Activated CD4-positive, alpha-beta T cell treated with anti-CD3 and anti-CD28 coated beads, Interleukin-2, amount 50 U/mL, for 1 hour (primary cell): ENCODE measurements around the gene GABARAPL2.
"Not testable (repeated sequence)": the region's sequence is repeated elsewhere in the genome, so short reads cannot be mapped to it uniquely, and the experiment has no call there.

Source experiments
- DNase-seq: peaks from one replicate; pipeline ENCODE4 v3.0.0-alpha.2; 2020

GABARAPL2 gene

GRCh38 chr16:75566040-75566757 is at the start of gene GABARAPL2:
Gene GABARAPL2 (plus strand): TSS chr16:75566379. CDS start chr16:75566487, 108 bp downstream.
- DNase-seq: peak; percentile 88

DNA sequence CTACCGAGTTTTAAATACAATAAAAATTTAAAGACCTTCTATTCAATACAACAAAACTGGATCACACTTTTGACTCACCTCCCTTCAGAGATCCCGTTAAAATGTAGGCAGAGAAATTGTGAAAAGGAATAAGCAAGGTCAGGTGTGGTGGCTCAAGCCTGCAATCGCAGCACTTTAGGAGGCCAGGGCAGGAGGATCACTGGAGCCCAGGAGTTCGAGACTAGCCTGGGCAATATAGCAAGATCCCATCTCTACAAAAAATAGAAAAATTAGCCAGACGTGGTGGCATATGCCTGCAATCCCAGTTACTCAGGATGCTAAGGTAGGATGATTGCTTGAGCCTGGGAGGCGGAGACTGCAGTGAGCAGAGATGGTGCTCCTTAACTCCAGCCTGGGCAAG is 47.0 kb upstream of the GABARAPL2 start:
- no peak for DNase-seq

DNA sequence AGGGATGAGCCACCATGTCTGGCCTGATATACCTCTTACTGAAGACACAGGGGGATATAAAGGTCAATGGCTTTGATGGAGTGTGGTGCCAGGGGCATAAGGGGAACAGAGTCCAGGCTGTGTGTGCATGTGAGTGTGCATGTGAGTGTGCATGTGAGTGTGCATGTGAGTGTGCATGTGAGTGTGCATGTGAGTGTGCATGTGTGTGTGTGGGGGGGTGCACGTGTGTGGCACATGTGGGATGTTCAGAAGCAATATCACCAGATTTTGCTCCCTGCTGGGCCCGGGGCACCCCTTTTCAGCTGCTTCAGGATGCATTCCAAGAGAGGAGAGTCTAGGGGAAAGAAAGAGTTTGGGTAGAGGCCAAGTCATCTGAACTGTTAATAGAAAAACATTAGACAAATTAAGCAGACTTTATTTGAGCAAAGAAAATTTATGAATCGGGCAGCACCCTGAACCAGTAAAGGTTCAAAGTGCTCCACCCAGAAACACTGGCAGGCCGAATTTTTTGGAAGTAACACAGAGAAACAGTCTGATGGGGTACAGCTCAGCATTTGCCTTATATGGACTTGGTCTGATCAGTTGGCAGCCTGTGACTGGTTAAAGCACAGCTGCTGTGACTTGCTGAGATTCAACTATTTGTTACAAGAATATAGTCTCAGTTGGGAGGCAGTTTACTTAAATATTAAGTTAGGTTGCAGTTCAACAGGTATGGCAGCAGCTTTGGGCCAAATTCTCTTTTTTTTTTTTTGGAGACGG is 40.0 kb upstream of the GABARAPL2 start:
- DNase-seq: no peak

DNA sequence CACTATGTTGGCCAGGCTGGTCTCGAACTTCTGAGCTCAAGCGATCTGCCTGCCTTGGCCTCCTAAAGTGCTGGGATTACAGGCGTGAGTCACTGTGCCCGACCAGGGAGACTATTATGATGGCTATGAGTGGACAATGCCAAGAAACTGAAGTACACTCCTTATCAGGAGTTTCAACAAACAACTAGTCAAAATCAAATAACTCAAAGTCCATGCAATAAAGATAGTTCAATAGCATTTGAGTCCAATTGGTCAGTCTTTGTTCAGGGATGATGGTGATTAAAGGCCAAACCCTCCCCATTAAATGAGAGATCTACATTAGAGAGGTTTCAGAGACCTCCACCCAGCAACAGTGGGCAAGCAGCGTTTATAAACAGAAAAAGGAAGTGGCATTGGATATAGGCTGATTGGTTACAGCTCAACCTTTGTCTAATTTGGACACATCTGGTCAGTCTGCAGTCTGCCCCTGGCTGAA is 38.3 kb upstream of the GABARAPL2 start:
- no peak for DNase-seq

- DNase-seq: no peak
Measured at GRCh38 chr16:75529056-75529905, 36.9 kb upstream of the GABARAPL2 start.

DNA sequence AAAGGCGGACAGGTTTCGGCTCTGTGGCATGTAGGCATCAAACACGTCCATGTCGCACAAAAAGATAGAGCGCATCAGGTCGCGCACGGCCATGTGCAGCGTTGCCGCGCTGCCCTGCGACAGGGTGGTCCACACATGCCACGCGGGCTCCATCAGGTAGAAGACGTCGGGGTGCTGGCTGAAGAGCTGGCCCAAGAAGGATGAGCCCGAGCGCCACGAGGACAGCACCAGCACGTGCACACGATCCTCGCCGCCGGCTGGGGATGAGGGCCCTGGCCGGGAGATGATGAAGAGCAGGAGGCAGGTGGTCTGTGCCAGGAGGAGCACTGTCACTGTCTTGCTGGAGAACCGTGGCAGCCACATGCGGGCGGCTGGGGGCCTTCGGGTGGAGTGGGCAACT is 36.2 kb upstream of the GABARAPL2 start:
- DNase-seq: no peak

DNA sequence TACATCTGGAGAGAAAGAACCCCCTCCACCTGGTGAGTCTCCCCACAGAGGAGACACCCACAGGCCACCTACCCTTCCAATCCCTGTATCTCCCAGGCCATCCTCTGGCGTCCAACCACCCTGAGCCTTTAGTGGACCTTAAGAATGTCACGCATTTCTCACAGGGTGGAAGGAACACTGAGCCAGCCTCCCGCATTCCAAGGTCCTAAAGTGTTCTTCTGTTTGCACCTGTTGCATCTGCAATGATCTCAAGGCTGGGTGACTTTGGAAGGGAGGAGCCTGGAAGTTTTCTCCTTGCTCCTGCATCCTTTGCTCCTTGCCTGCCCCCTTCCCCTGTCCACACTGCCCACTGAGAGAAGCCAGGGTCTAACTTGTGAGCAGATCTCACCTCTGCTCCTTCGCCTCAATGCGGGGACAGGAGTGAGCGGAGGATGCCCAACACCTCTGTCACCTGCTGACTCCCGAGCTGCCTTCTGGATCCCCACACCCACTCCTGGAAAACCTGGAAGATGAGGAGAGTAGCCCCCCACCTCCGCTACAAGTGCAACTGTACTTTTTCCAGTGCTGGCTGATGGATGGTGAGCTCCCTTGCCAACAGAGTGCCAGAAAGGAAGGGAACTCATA is 33.9 kb upstream of the GABARAPL2 start:
- DNase-seq: no peak

DNA sequence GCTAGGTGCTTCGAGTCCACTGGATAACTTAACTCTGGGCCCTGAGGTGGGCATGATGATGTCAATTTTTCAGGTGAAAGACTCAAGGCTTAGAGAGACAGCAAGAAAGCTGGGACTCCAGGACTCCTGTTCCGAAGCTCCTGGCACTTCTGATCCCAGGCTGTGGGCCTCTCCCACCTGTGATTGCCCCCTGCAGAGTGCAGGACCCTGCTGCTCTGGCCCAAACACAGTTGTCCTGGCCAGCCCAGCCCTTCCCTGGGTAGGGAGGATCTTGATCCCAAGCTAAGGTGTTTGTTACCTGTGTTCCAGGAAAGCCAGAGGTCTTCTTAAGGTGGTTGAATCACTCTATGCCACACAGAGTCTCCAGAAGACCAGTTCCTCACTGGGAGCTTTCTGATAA is 33.4 kb upstream of the GABARAPL2 start:
- no peak for DNase-seq

DNA sequence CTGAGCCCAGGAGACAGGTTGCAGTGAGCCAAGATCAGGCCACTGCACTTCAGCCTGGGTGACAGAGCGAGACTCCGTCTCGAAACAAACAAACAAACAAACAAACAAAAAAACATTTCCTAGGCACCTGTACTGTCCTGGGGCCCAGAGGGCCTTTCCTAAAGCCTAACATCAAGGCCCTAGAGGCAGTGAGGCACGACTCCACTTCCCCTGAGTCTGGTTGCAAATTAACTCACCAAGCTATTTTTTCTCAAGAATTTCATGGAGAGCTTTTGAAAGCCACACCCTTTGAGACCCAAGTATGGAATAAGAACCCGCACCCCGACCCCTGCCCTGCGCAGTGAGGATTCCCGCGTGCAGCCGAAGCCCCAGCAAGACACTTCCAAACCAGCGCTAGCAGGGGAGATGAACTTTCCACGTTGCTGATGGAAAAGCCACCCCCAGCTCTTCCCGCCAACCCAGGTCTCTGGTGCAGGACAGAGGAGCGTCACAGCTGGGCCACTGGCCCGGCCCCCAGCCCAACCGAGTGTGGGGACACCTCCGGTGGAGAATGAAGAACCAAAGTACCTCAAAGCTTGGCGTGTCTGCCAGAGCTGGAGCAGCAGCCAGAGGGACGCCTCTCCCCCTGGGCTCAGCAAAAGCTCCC is 31.5 kb upstream of the GABARAPL2 start:
- no peak for DNase-seq

DNA sequence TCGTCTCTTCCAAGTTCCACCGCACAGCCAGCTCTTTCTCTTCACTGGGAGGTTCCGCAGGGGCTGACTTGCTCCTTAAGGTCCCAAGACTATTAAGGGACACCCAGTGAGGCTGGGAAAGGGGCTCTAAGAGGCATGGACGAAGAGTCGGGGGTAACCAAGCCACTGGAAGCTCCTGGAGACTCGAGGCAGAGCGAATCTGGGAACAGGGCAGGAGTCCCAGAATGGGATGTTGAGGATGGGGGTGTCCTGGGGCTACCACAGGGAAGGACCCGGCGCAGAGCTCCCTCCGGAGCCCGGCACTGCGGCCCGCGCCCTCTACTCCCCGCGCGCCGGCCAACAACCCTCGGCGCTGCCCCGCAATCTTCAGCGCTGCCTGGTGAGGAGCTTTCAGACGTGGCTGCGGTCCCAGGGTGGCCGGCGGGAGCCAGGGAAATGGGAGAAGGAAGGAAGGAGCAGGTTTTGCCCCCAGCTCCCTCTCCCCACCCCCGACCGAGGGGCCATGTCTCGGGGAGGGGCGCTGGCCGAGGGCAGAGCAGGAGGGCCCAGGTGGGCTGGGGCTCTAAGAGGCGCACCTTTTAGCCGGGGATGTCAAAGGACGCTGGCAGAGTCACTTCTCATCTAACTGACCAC is 30.9 kb upstream of the GABARAPL2 start:
- DNase-seq: no peak

- DNase-seq: no peak
Measured at GRCh38 chr16:75535901-75536300, 30.3 kb upstream of the GABARAPL2 start, which contains the start of gene CHST5. Gene CHST5 (minus strand): TSS chr16:75536108. CDS start chr16:75530384, 5,724 bp downstream.

DNA sequence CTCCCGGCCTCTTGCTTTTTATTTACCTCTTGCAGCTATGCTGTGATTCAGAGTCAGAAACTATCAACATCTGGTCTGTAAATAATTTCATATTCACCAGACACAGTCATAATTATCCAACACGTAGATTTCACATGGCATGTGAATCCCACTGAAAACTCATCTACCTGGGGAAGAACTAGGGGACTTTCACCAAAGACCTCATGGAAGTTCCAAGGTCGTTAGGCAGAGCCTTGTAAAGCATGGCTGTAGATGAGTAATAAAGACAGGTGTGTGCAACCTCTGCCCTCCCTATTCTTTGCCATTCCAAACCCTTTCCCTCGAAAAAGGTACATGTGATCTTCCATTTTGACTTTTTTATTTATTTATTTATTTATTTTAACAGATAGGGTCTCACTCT is 28.4 kb upstream of the GABARAPL2 start:
- DNase-seq: no peak

- not testable (repeated sequence) for DNase-seq
Measured at GRCh38 chr16:75538882-75539565, 27.2 kb upstream of the GABARAPL2 start.

GRCh38 chr16:75541236-75541635 is 24.9 kb upstream of the GABARAPL2 start:
- no peak for DNase-seq

GRCh38 chr16:75542462-75542861 is 23.7 kb upstream of the GABARAPL2 start:
- not testable (repeated sequence) for DNase-seq

GRCh38 chr16:75545879-75546278 is 20.3 kb upstream of the GABARAPL2 start:
- not testable (repeated sequence) for DNase-seq

- no peak for DNase-seq
Measured at GRCh38 chr16:75546293-75546692, 19.9 kb upstream of the GABARAPL2 start.

DNA sequence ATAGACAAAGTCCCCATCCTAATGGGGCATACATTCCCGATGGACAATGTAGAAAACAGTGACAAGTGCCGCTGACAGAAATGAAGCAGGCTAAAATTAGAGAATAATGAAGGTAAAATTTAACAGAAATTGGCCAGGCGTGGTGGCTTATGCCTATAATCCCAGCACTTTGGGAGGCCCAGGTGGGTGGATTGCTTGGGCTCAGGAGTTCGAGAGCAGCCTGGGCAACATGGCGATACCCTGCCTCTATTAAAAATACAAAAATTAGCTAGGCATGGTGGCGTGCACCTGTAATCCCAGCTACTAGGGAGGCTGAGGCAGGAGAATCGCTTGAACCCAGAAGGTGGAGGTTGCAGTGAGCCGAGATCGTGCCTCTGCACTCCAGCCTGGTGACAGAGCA is 17.7 kb upstream of the GABARAPL2 start:
- DNase-seq: not testable (repeated sequence)

DNA sequence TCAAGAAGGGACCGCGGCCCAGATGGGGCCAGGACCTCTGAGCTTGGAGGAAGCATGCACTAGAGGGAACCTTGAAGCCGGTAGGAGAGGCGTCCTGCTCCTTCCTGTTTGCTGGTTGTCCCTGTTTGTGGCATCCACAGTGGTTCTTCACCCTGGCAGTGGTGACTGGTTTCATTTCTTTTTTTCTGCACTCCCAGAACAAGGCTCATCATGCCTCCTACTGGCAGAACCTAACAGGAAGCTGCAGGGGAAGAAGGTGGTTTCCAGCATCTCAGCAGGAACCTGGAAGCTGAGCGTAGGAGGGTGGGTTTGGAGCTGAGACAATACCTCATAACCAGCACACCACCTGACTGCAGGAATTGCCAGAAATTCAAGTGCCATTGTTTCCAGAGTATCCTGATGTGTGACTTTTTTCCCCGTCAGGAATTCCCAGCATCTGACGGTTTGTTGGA is 15.9 kb upstream of the GABARAPL2 start:
- DNase-seq: no peak

DNA sequence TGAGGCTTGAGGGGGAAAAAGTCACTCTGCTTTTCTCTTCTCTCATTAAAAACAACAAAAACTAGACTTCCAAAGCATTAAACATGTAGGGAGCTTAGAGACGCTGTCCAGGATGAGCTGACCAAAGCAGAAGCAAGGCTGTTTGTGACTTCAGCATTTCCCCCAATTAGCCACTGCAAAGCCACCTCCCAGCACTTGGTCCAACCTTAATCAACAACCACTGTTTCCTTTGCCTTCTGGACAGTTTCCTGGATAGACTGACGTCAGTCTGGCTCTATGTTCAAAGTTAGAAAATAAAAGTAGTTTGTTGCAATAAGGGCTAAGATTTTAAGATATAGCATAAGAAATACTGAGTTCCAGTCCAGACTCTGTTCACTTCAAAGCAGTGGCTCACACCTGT is 13.2 kb upstream of the GABARAPL2 start:
- no peak for DNase-seq

DNA sequence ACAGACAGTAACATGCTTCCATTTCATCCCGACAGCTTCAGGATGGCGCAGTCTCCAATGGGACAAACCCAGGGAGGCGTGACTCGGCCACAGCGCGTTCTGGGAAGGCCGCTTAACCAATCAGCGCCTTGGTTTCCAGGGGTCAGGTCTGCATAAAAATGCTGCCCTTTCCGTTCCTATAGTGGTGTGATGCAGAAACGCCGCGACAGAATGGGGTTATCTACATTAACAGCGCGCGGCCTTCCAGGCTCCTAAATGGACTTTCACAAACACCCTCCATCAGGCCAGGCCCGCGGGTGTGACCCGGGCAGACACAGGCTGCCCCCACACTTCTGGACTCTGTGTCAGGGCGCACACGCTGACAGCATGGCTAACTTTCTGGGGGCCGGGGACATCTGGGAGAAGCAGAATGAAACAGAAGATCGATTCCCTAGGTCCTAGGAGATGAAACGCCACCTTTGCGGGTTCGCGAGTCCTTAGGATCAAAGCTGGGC is 10.9 kb upstream of the GABARAPL2 start:
- no peak for DNase-seq
